ENCODE data around the gene PTMS.

DNA sequence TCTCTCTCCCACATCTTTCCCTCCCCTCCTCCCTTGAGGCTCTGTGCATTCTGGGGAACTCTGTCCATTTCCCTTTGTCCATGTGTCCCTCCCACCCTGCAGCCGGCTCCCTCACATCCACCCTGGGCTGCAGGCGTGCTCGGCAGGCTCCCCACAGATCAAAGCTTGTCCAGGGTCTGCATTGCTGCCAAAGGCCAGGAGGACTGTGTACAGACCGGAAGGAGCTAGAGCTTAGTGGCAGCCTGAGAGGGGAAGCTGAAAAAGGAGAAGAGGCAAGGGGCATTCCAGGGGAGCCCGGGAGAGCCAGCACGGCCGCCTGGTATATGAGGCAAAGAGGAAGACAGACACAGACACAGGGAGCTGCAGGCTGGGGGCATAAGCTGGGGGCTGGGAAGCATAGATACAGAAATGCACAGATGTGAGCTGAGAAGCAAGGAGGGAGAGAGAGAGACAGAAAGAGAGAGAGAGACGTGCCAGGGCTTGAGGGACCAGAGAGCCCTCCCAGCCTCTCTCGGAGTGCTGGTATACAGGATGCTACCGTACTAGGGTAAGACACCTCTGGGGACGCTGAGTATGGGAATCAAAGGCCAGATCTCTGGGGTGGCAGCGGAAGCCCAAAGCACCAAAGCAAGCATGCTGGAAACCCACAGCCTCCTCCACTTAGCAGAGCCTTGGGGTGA is 26.5 kb downstream of the PTMS start:
- TF ChIP-seq, protein P1, sequence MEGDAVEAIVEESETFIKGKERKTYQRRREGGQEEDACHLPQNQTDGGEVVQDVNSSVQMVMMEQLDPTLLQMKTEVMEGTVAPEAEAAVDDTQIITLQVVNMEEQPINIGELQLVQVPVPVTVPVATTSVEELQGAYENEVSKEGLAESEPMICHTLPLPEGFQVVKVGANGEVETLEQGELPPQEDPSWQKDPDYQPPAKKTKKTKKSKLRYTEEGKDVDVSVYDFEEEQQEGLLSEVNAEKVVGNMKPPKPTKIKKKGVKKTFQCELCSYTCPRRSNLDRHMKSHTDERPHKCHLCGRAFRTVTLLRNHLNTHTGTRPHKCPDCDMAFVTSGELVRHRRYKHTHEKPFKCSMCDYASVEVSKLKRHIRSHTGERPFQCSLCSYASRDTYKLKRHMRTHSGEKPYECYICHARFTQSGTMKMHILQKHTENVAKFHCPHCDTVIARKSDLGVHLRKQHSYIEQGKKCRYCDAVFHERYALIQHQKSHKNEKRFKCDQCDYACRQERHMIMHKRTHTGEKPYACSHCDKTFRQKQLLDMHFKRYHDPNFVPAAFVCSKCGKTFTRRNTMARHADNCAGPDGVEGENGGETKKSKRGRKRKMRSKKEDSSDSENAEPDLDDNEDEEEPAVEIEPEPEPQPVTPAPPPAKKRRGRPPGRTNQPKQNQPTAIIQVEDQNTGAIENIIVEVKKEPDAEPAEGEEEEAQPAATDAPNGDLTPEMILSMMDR (IDR thresholded peaks at IDR 0.05): no peak
- no peak for TF ChIP-seq POLR2A (IDR thresholded peaks at IDR 0.05)

All from Peyer's patch (tissue), 4 donors.